ENCODE results near the gene TCP1. TPM values are rescaled to one million over a fixed set of nuclear protein-coding genes. Genes with fewer than 3 reads are reported as not detected.

The TCP1 gene
- total RNA-seq: 100 to 1,000 TPM; 239 to 363 TPM

GRCh38 chr6:159789377-159790148 lies at the start of gene TCP1:
TSS of gene TCP1 (minus strand) at chr6:159789602. CDS start at chr6:159789468, 134 bp downstream.

GRCh38 chr6:159800141-159800865 lies 10.9 kb upstream of the TCP1 start, which contains the start of gene PNLDC1:
TSS of gene PNLDC1 (plus strand) at chr6:159800276. CDS start at chr6:159800308, 32 bp downstream.

GRCh38 chr6:159790149-159790955 lies 950 bp upstream of the TCP1 start, which contains the start of gene MRPL18:
TSS of gene MRPL18 (plus strand) at chr6:159790467. CDS start at chr6:159790588, 121 bp downstream.

DNA sequence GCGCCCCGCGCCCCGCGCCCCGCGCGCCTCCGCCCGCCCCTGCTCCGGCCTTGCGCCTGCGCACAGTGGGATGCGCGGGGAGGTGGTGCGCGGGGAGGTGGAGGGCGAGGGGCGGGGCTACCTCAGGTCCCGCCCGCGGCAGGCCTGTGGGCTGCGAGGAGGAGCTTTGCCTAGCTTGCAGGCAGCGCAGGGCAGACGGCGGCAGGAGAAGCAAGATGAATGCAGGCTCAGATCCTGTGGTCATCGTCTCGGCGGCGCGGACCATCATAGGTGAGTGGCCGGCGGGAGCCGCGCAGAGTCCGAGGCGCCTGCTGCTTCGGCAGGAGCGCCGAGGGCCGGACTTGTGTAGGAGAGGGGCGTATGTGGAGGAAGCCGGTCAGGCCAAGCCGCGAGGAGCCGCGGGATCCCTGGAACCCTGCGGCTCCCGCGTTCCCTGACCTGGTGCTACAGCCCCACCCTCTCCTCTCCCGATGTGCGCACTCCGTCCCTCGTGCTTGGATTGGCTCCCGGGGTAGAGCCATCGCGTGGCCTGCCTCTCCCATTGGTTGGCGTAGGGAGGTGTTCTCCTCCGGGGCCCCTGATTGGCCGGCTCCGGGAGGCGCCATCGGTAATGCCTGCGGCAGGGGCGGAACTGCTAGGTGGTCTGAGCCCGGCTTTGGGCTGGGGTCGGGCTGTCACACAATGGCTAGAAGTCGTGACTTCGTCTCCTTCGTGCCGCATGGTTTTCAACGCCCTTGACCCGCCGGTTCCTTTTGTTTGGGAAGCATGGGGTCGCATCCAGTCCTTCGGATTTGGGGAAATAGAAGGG lies 27.3 kb downstream of the TCP1 start, which contains the start of gene ACAT2:
ACAT2 (plus strand) TSS at position 173 of the 808 bp plus-strand sequence; CDS start at position 216, 43 bp downstream.

Small RNAs within 50 kb of the gene (small RNA-seq; reads per million reads assigned to genes)
- 606 to 658 reads per million in 2 donors for gene SNORA20
- 0 reads per million in 2 donors for gene SNORA29

Other genes with a start within 250 kb of the TCP1 start
- 1,000 to 10,000 TPM in 1 of 2 donors, 10 to 100 TPM in 1; 74.3 to 1,134 TPM for gene SOD2, start 96.4 kb downstream of the TCP1 start, total RNA-seq
- 100 to 1,000 TPM in 1 of 2 donors, 10 to 100 TPM in 1; 75.9 to 114 TPM for gene WTAP, start 62.1 kb downstream of the TCP1 start, total RNA-seq
- 10 to 100 TPM; 66.4 to 89.9 TPM for gene ACAT2, start 27.6 kb downstream of the TCP1 start, total RNA-seq
- gene MRPL18, start 865 bp upstream of the TCP1 start, total RNA-seq: 10 to 100 TPM; 66.1 to 98.6 TPM
- not detected for gene PNLDC1, start 10.7 kb upstream of the TCP1 start, total RNA-seq
- gene MAS1, start 101.4 kb upstream of the TCP1 start, total RNA-seq: not detected
- gene IGF2R, start 179.5 kb upstream of the TCP1 start, total RNA-seq: 100 to 1,000 TPM; 141 to 182 TPM